ENCODE results near the gene NDUFAF2.

DNA sequence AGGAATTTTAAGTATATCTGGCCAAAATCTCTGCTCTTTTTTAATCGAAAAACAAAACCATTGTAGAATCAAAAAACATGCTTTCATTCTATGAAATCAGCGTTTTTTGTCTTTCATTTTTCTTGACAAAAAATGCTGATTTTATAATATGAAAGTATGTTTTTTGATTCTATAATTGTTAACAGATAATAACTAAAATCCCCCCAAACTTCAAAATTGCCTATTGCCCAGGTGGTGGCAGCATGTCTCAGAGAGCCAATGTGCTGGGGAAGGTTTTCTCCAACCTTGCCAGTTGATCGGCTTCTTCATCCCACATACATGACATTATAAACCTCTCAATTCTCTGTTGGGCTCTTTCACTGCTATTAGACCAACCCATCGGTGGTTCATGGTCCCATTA, 222.4 kb downstream of the NDUFAF2 start:
- no peak for TF ChIP-seq POLR2A (IDR thresholded peaks at IDR 0.05)
- TF ChIP-seq CTCF (IDR thresholded peaks at IDR 0.05): no peak

All from uterus (tissue), 2 donors.